HG03045 (cell line): ENCODE measurements around the gene DZIP3.
"Not testable (repeated sequence)": the region's sequence is repeated elsewhere in the genome, so short reads cannot be mapped to it uniquely, and the experiment has no call there.

Experiments
- ATAC-seq: cut with Tn5 transposase; IDR thresholded peaks from one replicate; pipeline ENCODE4 v1.9.1; 2021; ENCODE audit warnings: mild to moderate bottlenecking, moderate library complexity; ENCODE audit not compliant: unreplicated experiment

DZIP3 gene

DNA sequence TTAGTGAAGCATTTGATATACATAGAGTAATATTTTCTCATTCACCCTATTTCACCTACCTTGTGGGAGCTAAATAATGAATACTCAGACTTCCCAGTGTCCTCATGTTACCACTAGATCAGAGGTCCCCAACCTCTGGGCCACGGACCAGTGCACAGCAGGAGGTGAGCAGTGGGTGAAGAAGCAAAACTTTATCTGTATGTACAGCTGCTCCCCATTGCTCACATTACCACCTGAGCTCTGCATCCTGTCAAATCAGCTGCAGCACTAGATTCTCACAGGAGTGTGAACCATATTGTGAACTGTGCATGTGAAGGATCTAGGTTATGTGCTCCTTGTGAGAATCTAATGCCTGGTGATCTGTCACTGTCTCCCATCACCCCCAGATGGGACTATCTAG is 88.3 kb downstream of the DZIP3 start:
- ATAC-seq = no peak

DNA sequence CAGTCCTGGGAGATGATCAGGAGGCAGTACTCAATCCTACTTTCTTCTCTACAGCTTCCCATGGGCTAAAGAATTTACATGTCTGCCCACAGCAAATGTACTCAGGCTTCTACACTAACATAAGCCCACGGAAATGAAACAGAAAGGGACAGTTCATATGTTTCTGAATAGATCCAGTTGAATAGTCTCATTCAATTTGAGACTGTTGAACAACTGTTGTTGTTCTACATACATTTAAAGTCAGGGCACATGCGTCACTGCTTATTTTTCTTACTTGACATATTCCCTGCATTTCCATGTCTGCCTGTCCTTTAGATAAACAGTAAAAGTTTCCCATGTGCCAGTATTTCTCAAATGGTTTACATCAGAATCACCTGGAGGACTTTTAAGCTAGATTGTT is 102.8 kb downstream of the DZIP3 start:
- not testable (repeated sequence) for ATAC-seq

- ATAC-seq = no peak
Observed at GRCh38 chr3:108698461-108698860, 108.9 kb downstream of the DZIP3 start.

DNA sequence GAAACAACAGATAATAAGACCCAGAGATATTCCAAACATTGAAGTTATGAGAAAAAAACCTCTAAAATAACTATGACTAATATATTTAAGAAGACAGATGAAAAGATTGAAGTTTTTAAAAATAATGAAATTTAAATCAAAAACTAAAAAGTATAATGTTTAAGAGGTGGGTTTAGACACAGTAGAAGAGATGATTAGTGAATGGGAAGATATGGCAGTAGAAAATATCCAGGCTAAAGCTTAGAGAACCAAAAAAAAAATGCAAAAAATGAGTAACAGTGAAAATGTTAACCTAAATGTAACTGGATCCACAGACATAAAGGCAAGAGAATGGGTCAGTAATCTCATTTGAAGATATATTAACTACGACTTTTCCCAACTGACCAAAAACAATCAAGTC is 115.5 kb downstream of the DZIP3 start:
- ATAC-seq = no peak

DNA sequence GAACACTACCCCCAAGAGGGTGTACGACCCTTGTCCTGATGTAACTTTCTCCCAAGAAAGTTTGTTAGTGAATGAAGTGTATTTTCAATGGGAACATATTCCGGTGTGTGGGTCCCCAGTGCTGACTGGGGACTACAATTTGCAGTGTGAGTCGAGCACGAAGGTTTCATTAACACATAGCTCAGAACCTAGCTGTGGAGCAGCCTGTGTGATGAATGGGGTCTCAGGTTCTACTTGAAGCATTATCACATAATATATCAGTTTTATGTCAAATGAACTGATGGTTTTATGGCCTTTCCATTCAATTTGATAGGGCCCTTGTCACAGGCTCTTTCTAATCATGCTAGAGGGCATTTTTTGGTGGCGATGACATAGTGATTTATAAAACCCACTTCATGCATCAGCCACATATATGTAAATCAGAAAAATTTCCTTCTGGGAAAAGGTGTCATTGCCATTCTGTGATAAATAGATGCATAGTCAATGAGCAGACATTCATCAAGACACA is 123.5 kb downstream of the DZIP3 start:
- no peak for ATAC-seq

DNA sequence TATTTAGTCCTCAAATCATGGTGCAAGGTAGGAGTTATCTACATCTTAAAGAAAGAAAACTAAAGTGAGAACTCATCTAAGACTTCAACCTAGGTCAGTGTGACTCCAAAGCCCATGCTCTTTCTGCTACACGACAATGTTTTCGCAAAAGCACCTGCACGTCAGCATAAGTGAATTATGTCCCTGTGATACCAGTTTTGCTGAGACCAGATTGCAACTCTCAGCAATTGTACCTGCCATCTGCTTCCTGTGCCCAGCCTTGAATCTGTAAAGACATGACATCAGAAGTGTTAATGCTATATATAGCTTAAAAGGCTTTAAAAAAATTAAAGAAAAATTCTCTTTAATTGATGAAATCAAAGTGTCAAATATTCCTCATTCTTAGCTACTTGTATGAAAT is 124.3 kb downstream of the DZIP3 start:
- ATAC-seq = no peak

- no peak for ATAC-seq
Observed at GRCh38 chr3:108718454-108718853, 128.9 kb downstream of the DZIP3 start.

GRCh38 chr3:108719178-108719806 is 129.8 kb downstream of the DZIP3 start:
- no peak for ATAC-seq

DNA sequence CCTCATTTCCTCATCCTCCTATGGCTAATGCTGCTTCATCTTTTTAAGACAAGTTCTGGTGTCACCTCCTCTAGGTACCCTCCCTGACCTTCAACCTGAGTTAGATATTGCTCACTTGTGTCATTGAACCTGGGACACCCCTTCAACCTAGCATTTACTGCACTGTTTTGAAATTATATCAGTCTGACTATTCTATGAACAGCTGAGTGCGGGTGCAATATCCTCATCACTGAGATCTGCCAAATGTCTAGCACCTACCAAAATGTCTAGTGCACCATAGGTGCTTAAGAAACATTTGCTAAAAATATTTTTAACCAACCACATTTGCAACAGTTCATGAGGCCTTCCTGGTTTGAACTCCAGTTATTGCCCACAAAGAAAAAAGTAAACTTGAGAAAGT is 133.2 kb downstream of the DZIP3 start:
- ATAC-seq = no peak

DNA sequence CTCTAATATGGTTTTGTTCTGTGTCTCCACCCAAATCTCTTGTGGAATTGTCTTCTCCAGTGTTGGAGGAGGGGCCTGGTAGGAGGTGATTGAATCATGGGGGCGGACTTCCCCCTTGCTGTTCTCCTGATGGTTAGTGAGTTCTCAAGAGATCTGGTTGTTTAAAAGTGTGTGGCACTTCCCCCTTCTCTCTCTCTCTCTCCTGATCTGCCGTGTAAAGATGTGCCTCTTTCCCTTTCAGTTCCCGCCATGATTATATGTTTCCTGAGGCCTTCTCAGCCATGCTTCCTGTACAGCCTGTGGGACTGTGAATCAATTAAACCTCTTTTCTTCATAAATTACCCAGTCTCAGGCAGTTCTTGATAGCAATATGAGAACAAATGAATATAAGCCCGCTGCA is 134.6 kb downstream of the DZIP3 start:
- no peak for ATAC-seq

- ATAC-seq = no peak
Observed at GRCh38 chr3:108728105-108728504, 138.6 kb downstream of the DZIP3 start.

- no peak for ATAC-seq
Observed at GRCh38 chr3:108728934-108729333, 139.4 kb downstream of the DZIP3 start.

DNA sequence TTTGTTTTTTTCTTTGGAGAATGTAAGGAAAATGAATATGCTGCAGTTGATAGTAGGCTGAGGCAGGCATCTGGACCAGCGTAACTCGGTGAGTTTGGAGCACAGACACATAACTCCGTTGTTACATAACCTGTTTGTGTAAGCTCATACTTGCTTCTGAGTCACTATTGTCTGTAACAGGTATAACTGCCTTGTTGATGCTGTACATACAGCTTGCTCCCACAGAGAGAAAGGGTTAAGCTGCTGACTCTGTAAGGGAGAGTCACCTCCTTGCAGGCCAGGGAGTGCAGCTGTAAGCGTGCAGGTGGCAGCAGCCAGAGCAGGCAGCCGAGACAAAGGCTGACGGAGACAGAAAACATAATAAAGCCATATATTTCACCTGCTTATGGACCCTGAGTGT is 147.3 kb downstream of the DZIP3 start:
- ATAC-seq = no peak

DNA sequence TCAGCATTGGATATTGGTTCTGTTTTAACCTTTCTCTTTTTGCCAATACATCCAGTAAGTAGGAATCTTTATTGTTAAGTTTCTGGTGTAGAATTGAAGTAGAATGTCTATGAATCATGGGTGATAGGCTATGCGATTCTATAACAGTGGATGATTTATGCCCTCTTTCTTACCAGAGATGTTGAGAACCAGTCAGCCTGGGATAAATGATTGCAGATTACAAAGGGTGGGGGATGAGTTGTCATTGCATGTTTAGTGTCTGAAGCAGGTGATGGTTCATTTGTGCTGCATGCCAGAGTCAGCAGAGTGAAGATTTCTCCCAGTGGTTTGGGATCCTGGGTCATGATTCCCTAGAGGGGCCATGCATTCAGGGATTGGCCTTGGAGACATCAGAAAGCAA is 153.4 kb downstream of the DZIP3 start:
- ATAC-seq = no peak
